Breast epithelium (tissue), 4 donors: ENCODE measurements around the gene LIF. TPM values are rescaled to one million over a fixed set of nuclear protein-coding genes. Genes with fewer than 3 reads are reported as not detected.

Experiments
- DNase-seq, 2 donors: peaks; one replicate each; pipeline ENCODE4 v3.0.0-alpha.2; 2019; ENCODE audit warnings: low spot score in 2 of 2
- H3K27ac ChIP-seq, 2 donors: fragments of 200-600 bp; sonication (generic) in 1 of 2; one replicate each; pipeline ENCODE4 v1.5.1; 2016 to 2019; ENCODE audit warnings: mild to moderate bottlenecking in 1 of 2
- H3K27me3 ChIP-seq, 2 donors: fragments of 200-600 bp; sonication (generic) in 1 of 2; one replicate each; pipeline versions ENCODE4 v1.5.1 to v1.6.0; 2017 to 2019; ENCODE audit warnings: control low read depth in 1 of 2, mild to moderate bottlenecking in 1 of 2
- H3K36me3 ChIP-seq: fragments of 200-600 bp; one replicate; pipeline ENCODE4 v1.5.1; 2019
- H3K4me1 ChIP-seq, 2 donors: fragments of 200-600 bp; sonication (generic); one replicate each; pipeline ENCODE4 v1.5.1; 2016 to 2019; ENCODE audit warnings: control low read depth in 1 of 2
- H3K4me3 ChIP-seq, 3 donors: fragments of 200-600 bp; sonication (generic); 1 replicate in 2 of 3; 2 replicates in 1 of 3; pipeline ENCODE4 v1.5.1; 2016 to 2019; ENCODE audit warnings: mild to moderate bottlenecking in 3 of 3, moderate library complexity in 2 of 3
- H3K9me3 ChIP-seq, 2 donors: fragments of 200-600 bp; sonication (generic) in 1 of 2; one replicate each; pipeline ENCODE4 v1.5.1; 2016 to 2019; ENCODE audit warnings: control low read depth in 1 of 2
- POLR2A ChIP-seq: fragments of 450-650 bp; IDR thresholded peaks from one replicate; pipeline ENCODE4 v1.6.1; 2016; ENCODE audit warnings: antibody characterized with exemption, mild to moderate bottlenecking, moderate library complexity
- POLR2AphosphoS5 ChIP-seq, 3 donors: sonication (generic); formaldehyde crosslinking; IDR thresholded peaks; one replicate each; pipeline ENCODE4 v1.6.1; 2017; ENCODE audit warnings: antibody characterized with exemption in 3 of 3
- intact Hi-C: fragments of 100-400 bp; cut with DNase I; formaldehyde crosslinking; loops from one replicate; pipeline ENCODE4 v1.15.1; 2023; ENCODE audit warnings: low total_unique reads
- total RNA-seq, 3 donors: library from RNA; depleted of rRNA; stranded (reverse); fragments of >200 nt; gene quantifications; one replicate each; pipeline ENCODE4 v1.1.0, GENCODE V29; 2016
- TF ChIP-seq, protein P1 (sequence below), 3 donors: fragments of 450-650 bp; IDR thresholded peaks; one replicate each; pipeline ENCODE4 v1.5.1; 2016 to 2017; ENCODE audit warnings: antibody characterized with exemption in 3 of 3, mild to moderate bottlenecking in 3 of 3, moderate library complexity in 3 of 3

Gene LIF
- total RNA-seq, 3 donors from 2014 or later, result 1.4 to 9.5 (median 1.6) TPM

DNA sequence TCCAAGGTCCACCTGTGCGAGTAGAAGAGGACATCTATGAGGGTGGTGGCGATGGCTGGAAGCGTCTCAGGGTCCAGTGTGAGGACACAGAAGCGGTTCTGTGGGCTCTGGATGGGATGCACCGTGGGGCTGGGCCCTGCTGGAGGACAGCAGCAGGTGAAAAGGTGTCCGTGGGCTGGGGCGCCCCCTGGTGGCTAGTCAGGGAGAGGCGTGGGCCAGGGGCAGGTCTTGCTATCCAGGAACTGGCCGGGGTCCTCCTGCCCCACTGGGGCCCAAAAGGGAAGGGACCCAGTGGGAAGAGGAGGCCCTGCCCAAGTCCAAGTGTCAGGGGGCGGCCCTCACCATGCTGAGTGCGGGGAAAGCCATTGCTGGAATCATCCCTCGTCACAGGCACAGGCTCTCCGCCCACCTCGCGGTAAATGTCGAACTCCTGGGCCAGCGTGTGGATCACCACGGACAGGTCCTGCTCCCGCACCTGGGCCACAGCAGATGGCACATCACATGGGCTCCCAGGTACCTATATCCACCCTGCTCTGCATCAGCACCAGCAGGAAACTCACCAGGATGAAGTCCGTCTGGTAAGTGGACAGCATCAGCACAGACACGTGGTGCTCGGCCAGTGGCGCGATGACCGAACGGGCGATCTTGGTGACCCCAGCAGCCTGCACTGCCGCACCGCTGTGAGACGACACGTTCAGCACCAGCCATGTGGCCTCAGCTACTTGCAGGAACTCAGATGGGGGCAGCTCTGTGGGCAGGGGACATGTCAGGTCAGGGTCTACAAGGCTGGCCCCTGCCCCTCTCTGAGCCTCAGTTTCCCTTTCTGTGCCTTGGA, 40.5 kb upstream of the LIF start:
- DNase-seq, result peak; percentile 48 to 76
- H3K36me3 ChIP-seq, result no peaks in the 10 kb centered on the region
- no peaks in the 10 kb centered on the region for H3K27me3 ChIP-seq
- no peak overlapping the region for H3K4me3 ChIP-seq
- intact Hi-C loops, result no loop called here
- H3K9me3 ChIP-seq, result no peaks in the 10 kb centered on the region
- no peak for TF ChIP-seq POLR2A
- TF ChIP-seq, protein P1, sequence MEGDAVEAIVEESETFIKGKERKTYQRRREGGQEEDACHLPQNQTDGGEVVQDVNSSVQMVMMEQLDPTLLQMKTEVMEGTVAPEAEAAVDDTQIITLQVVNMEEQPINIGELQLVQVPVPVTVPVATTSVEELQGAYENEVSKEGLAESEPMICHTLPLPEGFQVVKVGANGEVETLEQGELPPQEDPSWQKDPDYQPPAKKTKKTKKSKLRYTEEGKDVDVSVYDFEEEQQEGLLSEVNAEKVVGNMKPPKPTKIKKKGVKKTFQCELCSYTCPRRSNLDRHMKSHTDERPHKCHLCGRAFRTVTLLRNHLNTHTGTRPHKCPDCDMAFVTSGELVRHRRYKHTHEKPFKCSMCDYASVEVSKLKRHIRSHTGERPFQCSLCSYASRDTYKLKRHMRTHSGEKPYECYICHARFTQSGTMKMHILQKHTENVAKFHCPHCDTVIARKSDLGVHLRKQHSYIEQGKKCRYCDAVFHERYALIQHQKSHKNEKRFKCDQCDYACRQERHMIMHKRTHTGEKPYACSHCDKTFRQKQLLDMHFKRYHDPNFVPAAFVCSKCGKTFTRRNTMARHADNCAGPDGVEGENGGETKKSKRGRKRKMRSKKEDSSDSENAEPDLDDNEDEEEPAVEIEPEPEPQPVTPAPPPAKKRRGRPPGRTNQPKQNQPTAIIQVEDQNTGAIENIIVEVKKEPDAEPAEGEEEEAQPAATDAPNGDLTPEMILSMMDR (IDR thresholded peaks at IDR 0.05), result peak; percentile 77 to 91 (median 88)
- no peak for TF ChIP-seq POLR2AphosphoS5 (IDR thresholded peaks at IDR 0.05)
- H3K27ac ChIP-seq, result no peak overlapping the region
- H3K4me1 ChIP-seq, result peaks cover 16 to 28% of the 10 kb centered on the region in 2 donors

DNA sequence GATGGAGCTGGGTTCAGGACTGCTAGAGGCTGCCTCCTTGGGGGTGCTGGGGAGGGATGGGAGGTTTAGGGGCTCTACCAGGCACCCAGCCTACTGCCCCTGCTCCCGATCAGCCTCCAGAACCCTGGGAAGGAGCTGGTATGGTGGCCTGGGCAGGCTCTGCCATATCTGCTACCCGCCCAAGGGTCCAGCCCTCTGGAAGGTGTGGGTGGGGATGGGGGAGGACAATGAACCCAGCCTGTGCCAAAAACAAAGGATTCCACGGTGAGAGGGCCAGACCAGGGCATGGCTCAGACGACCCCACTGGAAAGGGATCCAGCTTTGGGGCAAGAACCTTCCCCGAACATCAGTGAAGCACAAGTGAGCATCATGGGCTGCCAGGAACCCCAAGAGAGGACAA, 39.8 kb upstream of the LIF start:
- Histone ChIP-seq H3K4me3 (no peak overlapping the region), H3K9me3 (no peaks in the 10 kb centered on the region), H3K36me3 (no peaks in the 10 kb centered on the region), H3K27me3 (no peaks in the 10 kb centered on the region), H3K4me1 (peaks cover 13 to 22% of the 10 kb centered on the region in 2 donors), H3K27ac (no peak overlapping the region)
- intact Hi-C loops, result no loop called here
- TF ChIP-seq POLR2AphosphoS5 (IDR thresholded peaks at IDR 0.05) (no peak), POLR2A (no peak)
- TF ChIP-seq, protein P1 (IDR thresholded peaks at IDR 0.05), result no peak
- no peak for DNase-seq

DNA sequence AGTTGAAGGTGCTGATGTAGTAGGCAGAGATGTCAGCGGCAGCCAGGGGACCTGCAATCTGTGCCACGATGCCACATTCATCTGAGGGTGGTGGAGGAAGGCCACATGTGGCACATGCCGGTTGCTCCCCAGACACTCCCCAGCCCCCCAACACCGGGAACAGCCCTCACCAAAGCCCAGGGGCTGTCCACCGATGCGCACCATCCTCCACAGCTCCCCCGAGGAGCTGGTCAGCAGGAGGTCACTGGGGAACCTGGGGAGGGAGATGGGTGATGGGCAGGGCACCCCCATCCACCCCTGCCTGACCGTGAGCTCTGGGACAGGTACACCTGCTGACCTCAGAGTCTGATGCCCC, 39.3 kb upstream of the LIF start:
- TF ChIP-seq POLR2AphosphoS5 (IDR thresholded peaks at IDR 0.05) (no peak), POLR2A (no peak)
- TF ChIP-seq, protein P1 (IDR thresholded peaks at IDR 0.05), result no peak
- H3K9me3 ChIP-seq, result no peaks in the 10 kb centered on the region
- H3K4me1 ChIP-seq, result peaks cover 8 to 17% of the 10 kb centered on the region in 2 donors
- intact Hi-C loops, result no loop called here
- no peaks in the 10 kb centered on the region for H3K36me3 ChIP-seq
- H3K27ac ChIP-seq, result no peak overlapping the region
- no peak for DNase-seq
- H3K27me3 ChIP-seq, result no peaks in the 10 kb centered on the region
- no peak overlapping the region for H3K4me3 ChIP-seq

- no peaks in the 10 kb centered on the region for H3K36me3 ChIP-seq
- intact Hi-C loops, result no loop called here
- H3K4me3 ChIP-seq, result no peak overlapping the region
- DNase-seq, result no peak
- H3K27me3 ChIP-seq, result no peaks in the 10 kb centered on the region
- TF ChIP-seq, protein P1 (IDR thresholded peaks at IDR 0.05), result no peak
- TF ChIP-seq POLR2A, result no peak
- TF ChIP-seq POLR2AphosphoS5 (IDR thresholded peaks at IDR 0.05), result no peak
- H3K27ac ChIP-seq, result no peak overlapping the region
- no peaks in the 10 kb centered on the region for H3K9me3 ChIP-seq
- H3K4me1 ChIP-seq, result peaks cover 4 to 12% of the 10 kb centered on the region in 2 donors
These were observed 38.8 kb upstream of the LIF start for GRCh38 chr22:30285176-30285845.

DNA sequence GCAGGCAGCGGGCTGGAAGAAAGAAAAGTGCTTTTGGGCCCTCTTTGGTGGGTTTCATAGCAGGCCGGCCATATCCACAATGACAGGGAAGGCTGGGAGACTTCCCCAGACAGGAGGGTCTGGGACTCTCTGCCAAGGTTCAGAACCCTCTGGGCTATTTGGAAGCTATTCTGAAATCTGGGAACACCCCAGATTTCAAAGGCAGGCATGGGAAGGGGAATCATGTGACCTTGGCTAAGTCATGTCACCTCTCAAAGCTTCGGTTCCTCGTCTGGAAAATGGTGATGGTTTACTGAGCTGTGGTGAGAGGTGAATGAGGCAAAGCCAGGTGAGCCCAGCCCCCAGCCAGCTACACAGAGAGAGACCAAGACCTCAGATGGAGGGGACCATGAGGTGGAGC, 38.1 kb upstream of the LIF start:
- Histone ChIP-seq H3K4me1 (peaks cover 0 to 7% of the 10 kb centered on the region in 2 donors), H3K27me3 (no peaks in the 10 kb centered on the region), H3K27ac (no peak overlapping the region), H3K36me3 (no peaks in the 10 kb centered on the region), H3K4me3 (no peak overlapping the region), H3K9me3 (no peaks in the 10 kb centered on the region)
- intact Hi-C loops, result no loop called here
- TF ChIP-seq POLR2AphosphoS5 (IDR thresholded peaks at IDR 0.05) (no peak), POLR2A (no peak)
- TF ChIP-seq, protein P1 (IDR thresholded peaks at IDR 0.05), result no peak
- no peak for DNase-seq
